ENCODE data around the gene PRPF6. TPM values are rescaled to one million over a fixed set of nuclear protein-coding genes. Genes with fewer than 3 reads are reported as not detected.

PRPF6 gene
- total and polyA plus RNA-seq, 2 of the 13 experiments (the other 11 are each of a cell fraction or from before 2014, with no cell fraction given), result 63.7 to 101 TPM

DNA sequence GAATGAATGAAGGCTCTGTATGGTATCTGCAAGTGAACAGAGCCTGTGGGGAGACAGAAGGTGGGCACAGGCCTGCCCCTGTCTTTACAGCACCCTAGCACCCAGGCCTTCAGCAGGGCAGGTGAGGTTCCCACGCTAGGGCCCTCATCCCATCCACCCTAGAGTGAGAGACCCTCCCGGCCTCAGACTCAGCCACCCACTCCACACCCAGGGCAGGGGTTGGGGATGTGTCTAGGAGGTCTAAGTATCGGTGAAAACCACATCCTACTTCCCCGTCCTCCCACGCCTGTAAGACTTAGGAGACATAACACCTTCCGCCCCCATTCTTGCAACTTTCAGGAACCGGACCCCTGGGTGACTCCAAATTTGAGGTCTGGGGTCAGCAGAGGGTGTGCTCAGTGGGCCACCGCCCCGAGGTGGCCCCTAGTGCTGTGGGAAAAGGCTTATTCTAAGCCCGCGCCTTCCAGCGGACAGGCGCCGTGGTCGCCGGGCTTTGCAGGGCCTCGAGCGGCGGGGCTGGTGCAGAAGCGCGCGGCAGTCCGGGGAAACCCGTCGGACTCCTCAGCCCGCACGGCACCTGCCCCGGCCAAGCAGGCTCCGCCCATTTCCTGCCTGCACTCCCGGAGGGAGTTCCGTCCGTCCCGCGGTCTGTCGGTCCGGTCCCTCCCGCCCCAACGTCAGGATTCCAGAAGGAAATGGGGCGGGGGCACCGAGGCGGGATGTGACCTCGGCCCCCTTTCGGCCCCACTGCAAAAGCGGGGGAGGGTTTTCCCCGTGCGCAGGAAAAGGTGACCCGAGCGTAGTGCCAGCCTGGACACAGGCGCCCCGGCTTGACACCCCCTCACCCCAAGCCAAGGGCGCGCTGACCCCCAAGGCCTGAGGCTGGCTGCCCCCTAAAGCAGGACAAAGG, 2.4 kb upstream of the PRPF6 start (continued):
- TF ChIP-seq, protein P1, sequence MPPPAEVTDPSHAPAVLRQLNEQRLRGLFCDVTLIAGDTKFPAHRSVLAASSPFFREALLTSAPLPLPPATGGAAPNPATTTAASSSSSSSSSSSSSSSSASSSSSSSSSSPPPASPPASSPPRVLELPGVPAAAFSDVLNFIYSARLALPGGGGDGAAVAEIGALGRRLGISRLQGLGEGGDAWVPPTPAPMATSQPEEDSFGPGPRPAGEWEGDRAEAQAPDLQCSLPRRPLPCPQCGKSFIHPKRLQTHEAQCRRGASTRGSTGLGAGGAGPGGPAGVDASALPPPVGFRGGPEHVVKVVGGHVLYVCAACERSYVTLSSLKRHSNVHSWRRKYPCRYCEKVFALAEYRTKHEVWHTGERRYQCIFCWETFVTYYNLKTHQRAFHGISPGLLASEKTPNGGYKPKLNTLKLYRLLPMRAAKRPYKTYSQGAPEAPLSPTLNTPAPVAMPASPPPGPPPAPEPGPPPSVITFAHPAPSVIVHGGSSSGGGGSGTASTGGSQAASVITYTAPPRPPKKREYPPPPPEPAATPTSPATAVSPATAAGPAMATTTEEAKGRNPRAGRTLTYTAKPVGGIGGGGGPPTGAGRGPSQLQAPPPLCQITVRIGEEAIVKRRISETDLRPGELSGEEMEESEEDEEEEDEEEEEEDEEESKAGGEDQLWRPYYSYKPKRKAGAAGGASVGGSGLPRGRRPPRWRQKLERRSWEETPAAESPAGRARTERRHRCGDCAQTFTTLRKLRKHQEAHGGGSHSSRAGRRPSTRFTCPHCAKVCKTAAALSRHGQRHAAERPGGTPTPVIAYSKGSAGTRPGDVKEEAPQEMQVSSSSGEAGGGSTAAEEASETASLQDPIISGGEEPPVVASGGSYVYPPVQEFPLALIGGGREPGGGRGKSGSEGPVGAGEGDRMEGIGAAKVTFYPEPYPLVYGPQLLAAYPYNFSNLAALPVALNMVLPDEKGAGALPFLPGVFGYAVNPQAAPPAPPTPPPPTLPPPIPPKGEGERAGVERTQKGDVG (CRISPR knock-in tag; IDR thresholded peaks at IDR 0.05; ENCODE audit: borderline replicate concordance), result peak; percentile 59; the same call in 1 of the 2 replicates
- TF ChIP-seq, protein P2, sequence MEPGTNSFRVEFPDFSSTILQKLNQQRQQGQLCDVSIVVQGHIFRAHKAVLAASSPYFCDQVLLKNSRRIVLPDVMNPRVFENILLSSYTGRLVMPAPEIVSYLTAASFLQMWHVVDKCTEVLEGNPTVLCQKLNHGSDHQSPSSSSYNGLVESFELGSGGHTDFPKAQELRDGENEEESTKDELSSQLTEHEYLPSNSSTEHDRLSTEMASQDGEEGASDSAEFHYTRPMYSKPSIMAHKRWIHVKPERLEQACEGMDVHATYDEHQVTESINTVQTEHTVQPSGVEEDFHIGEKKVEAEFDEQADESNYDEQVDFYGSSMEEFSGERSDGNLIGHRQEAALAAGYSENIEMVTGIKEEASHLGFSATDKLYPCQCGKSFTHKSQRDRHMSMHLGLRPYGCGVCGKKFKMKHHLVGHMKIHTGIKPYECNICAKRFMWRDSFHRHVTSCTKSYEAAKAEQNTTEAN (CRISPR knock-in tag; conservative IDR thresholded peaks at IDR 0.05), result peak; percentile 83
- TF ChIP-seq RBM39 (IDR thresholded peaks at IDR 0.05; ENCODE audit: low read depth, low read length, poor library complexity, severe bottlenecking), result peak; percentile 95
- TF ChIP-seq ZNF205 (CRISPR knock-in tag; IDR thresholded peaks at IDR 0.05), result peak; percentile 82
- TF ChIP-seq HDAC2 (CRISPR knock-in tag; IDR thresholded peaks at IDR 0.05), result peak; percentile 89
- TF ChIP-seq, protein P3, sequence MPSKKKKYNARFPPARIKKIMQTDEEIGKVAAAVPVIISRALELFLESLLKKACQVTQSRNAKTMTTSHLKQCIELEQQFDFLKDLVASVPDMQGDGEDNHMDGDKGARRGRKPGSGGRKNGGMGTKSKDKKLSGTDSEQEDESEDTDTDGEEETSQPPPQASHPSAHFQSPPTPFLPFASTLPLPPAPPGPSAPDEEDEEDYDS (CRISPR knock-in tag; IDR thresholded peaks at IDR 0.05), result peak; percentile 83
- TF ChIP-seq RNF2 (conservative IDR thresholded peaks at IDR 0.05; ENCODE audit: low read depth), result 0 out of 2 replicates have a peak, but pooled peaks have one; percentile 44
- TF ChIP-seq, protein P4, sequence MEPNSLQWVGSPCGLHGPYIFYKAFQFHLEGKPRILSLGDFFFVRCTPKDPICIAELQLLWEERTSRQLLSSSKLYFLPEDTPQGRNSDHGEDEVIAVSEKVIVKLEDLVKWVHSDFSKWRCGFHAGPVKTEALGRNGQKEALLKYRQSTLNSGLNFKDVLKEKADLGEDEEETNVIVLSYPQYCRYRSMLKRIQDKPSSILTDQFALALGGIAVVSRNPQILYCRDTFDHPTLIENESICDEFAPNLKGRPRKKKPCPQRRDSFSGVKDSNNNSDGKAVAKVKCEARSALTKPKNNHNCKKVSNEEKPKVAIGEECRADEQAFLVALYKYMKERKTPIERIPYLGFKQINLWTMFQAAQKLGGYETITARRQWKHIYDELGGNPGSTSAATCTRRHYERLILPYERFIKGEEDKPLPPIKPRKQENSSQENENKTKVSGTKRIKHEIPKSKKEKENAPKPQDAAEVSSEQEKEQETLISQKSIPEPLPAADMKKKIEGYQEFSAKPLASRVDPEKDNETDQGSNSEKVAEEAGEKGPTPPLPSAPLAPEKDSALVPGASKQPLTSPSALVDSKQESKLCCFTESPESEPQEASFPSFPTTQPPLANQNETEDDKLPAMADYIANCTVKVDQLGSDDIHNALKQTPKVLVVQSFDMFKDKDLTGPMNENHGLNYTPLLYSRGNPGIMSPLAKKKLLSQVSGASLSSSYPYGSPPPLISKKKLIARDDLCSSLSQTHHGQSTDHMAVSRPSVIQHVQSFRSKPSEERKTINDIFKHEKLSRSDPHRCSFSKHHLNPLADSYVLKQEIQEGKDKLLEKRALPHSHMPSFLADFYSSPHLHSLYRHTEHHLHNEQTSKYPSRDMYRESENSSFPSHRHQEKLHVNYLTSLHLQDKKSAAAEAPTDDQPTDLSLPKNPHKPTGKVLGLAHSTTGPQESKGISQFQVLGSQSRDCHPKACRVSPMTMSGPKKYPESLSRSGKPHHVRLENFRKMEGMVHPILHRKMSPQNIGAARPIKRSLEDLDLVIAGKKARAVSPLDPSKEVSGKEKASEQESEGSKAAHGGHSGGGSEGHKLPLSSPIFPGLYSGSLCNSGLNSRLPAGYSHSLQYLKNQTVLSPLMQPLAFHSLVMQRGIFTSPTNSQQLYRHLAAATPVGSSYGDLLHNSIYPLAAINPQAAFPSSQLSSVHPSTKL (CRISPR knock-in tag; IDR thresholded peaks at IDR 0.05), result peak; percentile 75
- TF ChIP-seq ESRRA (CRISPR knock-in tag; IDR thresholded peaks at IDR 0.05; ENCODE audit: low read depth), result peak; percentile 80
- TF ChIP-seq CCDC6 (CRISPR knock-in tag; IDR thresholded peaks at IDR 0.05), result peak; percentile 86
- TF ChIP-seq NCOA1 (CRISPR knock-in tag; IDR thresholded peaks at IDR 0.05), result peak; percentile 3; the same call in 1 of the 2 replicates
- peak; percentile 27; the same call in 1 of the 2 replicates for TF ChIP-seq ARHGAP35 (CRISPR knock-in tag; IDR thresholded peaks at IDR 0.05; ENCODE audit: borderline replicate concordance)
- TF ChIP-seq HDAC1 (CRISPR knock-in tag; IDR thresholded peaks at IDR 0.05), result peak; percentile 97
- peak; percentile 88; the same call in 1 of the 2 replicates for TF ChIP-seq ETV6 (CRISPR knock-in tag; conservative IDR thresholded peaks at IDR 0.05)
- TF ChIP-seq RFX3 (CRISPR knock-in tag; IDR thresholded peaks at IDR 0.05), result no peak
- peak; percentile 74 for TF ChIP-seq ATF3 (CRISPR knock-in tag; IDR thresholded peaks at IDR 0.05)
- TF ChIP-seq MYNN (CRISPR knock-in tag; IDR thresholded peaks at IDR 0.05; ENCODE audit: low read depth), result peak; percentile 67

Measured in HepG2 (cell line).